ENCODE data around the gene P2RY13. TPM values are rescaled to one million over a fixed set of nuclear protein-coding genes. Genes with fewer than 3 reads are reported as not detected.

P2RY13 gene
- total and polyA plus RNA-seq, 2 of the 13 experiments (the other 11 are each of a cell fraction or from before 2014, with no cell fraction given): not detected

DNA sequence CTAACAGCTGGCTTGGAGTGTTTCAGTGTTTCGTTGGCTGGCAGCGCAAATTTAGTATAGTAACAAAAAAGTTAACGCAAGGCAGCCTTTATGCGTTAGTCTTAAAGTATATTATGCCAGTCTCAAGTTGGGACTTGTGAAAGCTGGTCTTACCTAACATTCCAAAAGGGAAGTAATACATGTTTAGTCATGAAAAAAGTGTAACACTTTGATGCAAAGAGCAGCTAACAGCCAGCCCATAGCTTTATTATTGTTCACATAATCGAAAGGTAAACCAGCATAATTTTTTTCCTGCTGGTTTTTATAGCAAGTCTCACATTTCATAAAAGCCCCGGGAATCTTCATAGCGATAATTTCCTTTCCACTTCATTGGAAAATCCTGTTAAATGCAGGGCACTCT lies 10.4 kb downstream of the P2RY13 start:
- Histone ChIP-seq H3K27ac (ENCODE audit: extremely low read length, insufficient read depth, low read length) (no peak overlapping the region), H3K79me2 (ENCODE audit: insufficient read depth, low read length) (no peaks in the 10 kb centered on the region), H3K4me3 (replicated peaks in 1 of 3; ENCODE audit: insufficient read depth in 1 of 3, low read depth in 2 of 3, low read length in 3 of 3) (no peak overlapping the region), H4K20me1 (ENCODE audit: insufficient read depth, low read length) (no peaks in the 10 kb centered on the region), H3K9ac (ENCODE audit: insufficient read depth, low read depth, low read length) (no peak overlapping the region), H3K4me1 (ENCODE audit: insufficient read depth, low read length) (no peaks in the 10 kb centered on the region), H2AFZ (ENCODE audit: low read length) (no peak overlapping the region), H3K4me2 (ENCODE audit: low read depth, low read length) (no peak overlapping the region), H3K27me3 (ENCODE audit: control insufficient read depth in 1 of 2, insufficient read depth in 2 of 2, low read length in 2 of 2) (no peaks in the 10 kb centered on the region), H3K9me3 (ENCODE audit: low read length) (no peaks in the 10 kb centered on the region), H3K36me3 (replicated peaks in 1 of 2; ENCODE audit: control insufficient read depth in 1 of 2, insufficient read depth in 2 of 2, low read length in 2 of 2) (no peaks in the 10 kb centered on the region)
- no TSS peak for BruUV-seq (replicated peaks)
- intact Hi-C loops (cut with micrococcal nuclease; ENCODE audit: unreplicated experiment) (no loop called here), in situ Hi-C loops (cut with HindIII; ENCODE audit: extremely low pct_ligation_motif_present, low pct_unique_long_range_greater_than_20kb) (no loop called here)
- DNase-seq (ENCODE audit: low spot score) (no peak), FAIRE-seq (no peak), ATAC-seq (no peak)
- CTCF ChIA-PET (ENCODE audit: low intra/inter-chr PET ratio, low total read pairs): no interaction called here
- WGBS (ENCODE audit: low lambda C conversion rate): 71% methylated on average over 7 of the region's 7 CpGs
- POLR2A ChIA-PET: no interaction called here
- TF ChIP-seq PRDM4 (CRISPR knock-in tag; IDR thresholded peaks at IDR 0.05; ENCODE audit: borderline replicate concordance) (no peak), IKZF4 (CRISPR knock-in tag; IDR thresholded peaks at IDR 0.05; ENCODE audit: borderline replicate concordance, low read depth, not compliant biosample characterization) (no peak), THAP8 (CRISPR knock-in tag; IDR thresholded peaks at IDR 0.05; ENCODE audit: borderline replicate concordance) (no peak), ATRX (CRISPR knock-in tag; IDR thresholded peaks at IDR 0.05; ENCODE audit: borderline replicate concordance) (no peak), TRIM24 (CRISPR knock-in tag; IDR thresholded peaks at IDR 0.05) (no peak), HOXA3 (CRISPR knock-in tag; IDR thresholded peaks at IDR 0.05) (no peak), CC2D1A (CRISPR knock-in tag; IDR thresholded peaks at IDR 0.05) (no peak), NFKB2 (CRISPR knock-in tag; IDR thresholded peaks at IDR 0.05; ENCODE audit: borderline replicate concordance) (no peak), ZBTB14 (CRISPR knock-in tag; IDR thresholded peaks at IDR 0.05) (no peak), ETS1 (CRISPR knock-in tag; IDR thresholded peaks at IDR 0.05) (no peak), ZNF570 (CRISPR knock-in tag; IDR thresholded peaks at IDR 0.05; ENCODE audit: borderline replicate concordance) (no peak), SNAPC2 (CRISPR knock-in tag; IDR thresholded peaks at IDR 0.05) (no peak), ZNF879 (CRISPR knock-in tag; IDR thresholded peaks at IDR 0.05) (no peak), HNRNPLL (IDR thresholded peaks at IDR 0.05; ENCODE audit: low read depth, low read length, poor library complexity, severe bottlenecking) (no peak)
- TF ChIP-seq, protein P1, sequence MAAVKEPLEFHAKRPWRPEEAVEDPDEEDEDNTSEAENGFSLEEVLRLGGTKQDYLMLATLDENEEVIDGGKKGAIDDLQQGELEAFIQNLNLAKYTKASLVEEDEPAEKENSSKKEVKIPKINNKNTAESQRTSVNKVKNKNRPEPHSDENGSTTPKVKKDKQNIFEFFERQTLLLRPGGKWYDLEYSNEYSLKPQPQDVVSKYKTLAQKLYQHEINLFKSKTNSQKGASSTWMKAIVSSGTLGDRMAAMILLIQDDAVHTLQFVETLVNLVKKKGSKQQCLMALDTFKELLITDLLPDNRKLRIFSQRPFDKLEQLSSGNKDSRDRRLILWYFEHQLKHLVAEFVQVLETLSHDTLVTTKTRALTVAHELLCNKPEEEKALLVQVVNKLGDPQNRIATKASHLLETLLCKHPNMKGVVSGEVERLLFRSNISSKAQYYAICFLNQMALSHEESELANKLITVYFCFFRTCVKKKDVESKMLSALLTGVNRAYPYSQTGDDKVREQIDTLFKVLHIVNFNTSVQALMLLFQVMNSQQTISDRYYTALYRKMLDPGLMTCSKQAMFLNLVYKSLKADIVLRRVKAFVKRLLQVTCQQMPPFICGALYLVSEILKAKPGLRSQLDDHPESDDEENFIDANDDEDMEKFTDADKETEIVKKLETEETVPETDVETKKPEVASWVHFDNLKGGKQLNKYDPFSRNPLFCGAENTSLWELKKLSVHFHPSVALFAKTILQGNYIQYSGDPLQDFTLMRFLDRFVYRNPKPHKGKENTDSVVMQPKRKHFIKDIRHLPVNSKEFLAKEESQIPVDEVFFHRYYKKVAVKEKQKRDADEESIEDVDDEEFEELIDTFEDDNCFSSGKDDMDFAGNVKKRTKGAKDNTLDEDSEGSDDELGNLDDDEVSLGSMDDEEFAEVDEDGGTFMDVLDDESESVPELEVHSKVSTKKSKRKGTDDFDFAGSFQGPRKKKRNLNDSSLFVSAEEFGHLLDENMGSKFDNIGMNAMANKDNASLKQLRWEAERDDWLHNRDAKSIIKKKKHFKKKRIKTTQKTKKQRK (IDR thresholded peaks at IDR 0.05; ENCODE audit: low read length): no peak
- TF ChIP-seq, protein P2, sequence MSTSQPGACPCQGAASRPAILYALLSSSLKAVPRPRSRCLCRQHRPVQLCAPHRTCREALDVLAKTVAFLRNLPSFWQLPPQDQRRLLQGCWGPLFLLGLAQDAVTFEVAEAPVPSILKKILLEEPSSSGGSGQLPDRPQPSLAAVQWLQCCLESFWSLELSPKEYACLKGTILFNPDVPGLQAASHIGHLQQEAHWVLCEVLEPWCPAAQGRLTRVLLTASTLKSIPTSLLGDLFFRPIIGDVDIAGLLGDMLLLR (CRISPR knock-in tag; IDR thresholded peaks at IDR 0.05): no peak
